Lung microvascular endothelial cell (primary cell): ENCODE measurements around the gene AGAP1. TPM values are rescaled to one million over a fixed set of nuclear protein-coding genes. Genes with fewer than 3 reads are reported as not detected.
A peak's percentile ranks its signal among the peaks of the same experiment; 100 is the strongest.
"Not testable (repeated sequence)": the region's sequence is repeated elsewhere in the genome, so short reads cannot be mapped to it uniquely, and the experiment has no call there.

ENCODE experiments used
- DNase-seq, 2 donors: peaks; one replicate each; pipeline versions ENCODE4 v3.0.0 to v3.0.0-alpha.2; 2010; ENCODE audit warnings: low read depth in 2 of 2
- total RNA-seq: library from RNA; depleted of rRNA; stranded (reverse); fragments of >200 nt; gene quantifications from 2 replicates; pipeline ENCODE4 v1.2.1, GENCODE V29; 2014

Gene AGAP1
- total RNA-seq, 1 donor from 2014 or later: 3.4 TPM

- DNase-seq: no peak
Measured at GRCh38 chr2:235757212-235757611, 263.4 kb downstream of the AGAP1 start.

- no peak for DNase-seq
Measured at GRCh38 chr2:235757640-235758039, 263.8 kb downstream of the AGAP1 start.

DNA sequence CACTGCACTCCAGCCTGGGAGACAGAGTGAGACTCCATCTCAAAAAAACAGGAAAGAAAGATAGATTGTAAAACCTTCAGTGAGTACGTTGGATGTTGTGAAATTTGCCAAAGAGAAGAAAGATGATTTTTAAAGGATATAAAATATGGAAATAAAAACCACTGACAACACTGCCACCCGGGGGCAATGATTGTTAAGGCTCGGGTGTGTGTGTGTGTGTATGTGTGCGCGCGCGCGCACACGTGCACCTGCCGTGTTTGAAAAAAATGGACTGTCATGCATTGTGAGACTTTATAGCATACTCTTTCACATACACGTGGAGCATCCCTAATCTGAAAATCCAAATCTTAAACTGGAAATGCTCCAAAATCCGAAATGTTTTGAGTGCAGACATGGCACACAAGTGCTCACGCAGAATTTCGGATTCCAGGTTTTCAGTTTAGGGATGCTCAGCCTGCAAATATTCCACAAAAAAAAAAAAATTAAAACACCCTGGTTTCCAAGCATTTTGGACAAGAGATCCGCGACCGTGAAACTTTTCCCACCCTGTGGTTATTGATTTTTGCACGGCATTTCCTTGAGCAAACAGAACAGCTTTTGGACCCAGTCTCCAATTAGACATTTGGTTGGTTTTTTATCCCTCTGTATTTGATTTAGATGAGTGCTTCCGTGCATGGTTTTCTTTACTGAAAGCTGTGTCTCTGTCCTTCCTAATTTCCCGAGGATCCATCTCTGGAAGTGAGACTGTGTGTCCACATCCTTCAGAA lies 269.2 kb downstream of the AGAP1 start:
- peak in 1 of 2 donors; percentile 8 for DNase-seq

DNA sequence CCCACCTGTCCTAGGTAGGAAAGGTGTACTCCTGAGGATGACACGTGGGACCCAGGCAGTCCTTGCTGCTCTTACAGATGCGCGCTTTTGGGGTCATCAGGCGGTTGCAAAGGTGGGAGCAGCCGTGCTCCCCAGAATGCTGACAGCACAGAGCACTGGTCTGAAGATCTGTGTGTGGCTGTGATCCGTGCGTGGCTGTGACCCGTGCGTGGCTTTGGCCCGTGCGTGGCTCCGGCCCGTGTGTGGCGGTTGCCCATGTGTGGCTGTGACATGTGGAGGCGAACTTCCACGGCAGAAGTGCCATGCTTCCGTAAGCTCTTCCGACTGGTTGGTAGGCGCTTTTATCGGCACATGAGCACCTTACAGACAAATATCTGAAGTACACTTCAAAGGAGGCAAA lies 270.0 kb downstream of the AGAP1 start:
- DNase-seq: no peak

- DNase-seq: not testable (repeated sequence)
Measured at GRCh38 chr2:235764478-235764877, 270.6 kb downstream of the AGAP1 start.

GRCh38 chr2:235765181-235765820 lies 271.5 kb downstream of the AGAP1 start:
- peak in 1 of 2 donors; percentile 27 for DNase-seq

- DNase-seq: peak; percentile 81 to 91
Measured at GRCh38 chr2:235766278-235766677, 272.4 kb downstream of the AGAP1 start.

DNA sequence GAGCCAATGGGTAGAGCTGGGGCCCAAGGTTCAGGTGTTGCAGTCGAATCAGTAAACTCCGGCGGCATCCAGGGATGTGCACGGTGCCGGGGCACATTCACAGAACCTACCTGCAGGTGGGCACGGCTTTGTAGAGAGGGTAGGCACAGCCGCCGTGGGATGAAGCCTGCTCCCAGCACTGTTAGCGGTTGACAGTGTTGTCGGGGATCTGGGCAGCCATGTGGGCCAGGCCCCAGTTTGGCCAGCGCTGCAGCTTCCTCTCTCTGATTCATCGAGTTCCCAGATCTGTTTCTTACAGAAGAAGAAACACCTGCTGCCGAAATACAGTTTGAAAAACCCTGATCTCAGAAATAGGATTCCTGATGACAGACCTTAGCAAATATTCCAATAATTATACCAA lies 274.8 kb downstream of the AGAP1 start:
- no peak for DNase-seq

DNA sequence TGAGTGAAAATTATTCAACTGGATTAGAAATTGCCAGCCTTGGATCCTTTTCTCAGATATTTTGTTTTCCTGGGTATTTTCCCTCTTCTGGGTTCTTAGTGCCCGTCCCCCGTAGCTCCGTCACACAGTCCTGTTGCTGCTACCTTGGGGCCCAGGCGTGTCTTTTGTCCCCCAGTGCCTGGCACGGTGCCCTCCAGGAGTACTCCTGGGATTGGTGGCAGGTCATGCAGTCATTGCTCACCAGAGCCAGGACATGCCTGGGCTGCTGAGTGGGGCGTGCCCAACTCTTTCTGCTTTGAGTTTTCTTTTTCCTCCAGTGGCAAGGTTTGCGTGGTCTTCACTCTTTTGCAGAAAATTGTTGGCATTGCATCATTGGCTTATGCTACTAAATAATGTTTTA lies 275.2 kb downstream of the AGAP1 start:
- no peak for DNase-seq

DNA sequence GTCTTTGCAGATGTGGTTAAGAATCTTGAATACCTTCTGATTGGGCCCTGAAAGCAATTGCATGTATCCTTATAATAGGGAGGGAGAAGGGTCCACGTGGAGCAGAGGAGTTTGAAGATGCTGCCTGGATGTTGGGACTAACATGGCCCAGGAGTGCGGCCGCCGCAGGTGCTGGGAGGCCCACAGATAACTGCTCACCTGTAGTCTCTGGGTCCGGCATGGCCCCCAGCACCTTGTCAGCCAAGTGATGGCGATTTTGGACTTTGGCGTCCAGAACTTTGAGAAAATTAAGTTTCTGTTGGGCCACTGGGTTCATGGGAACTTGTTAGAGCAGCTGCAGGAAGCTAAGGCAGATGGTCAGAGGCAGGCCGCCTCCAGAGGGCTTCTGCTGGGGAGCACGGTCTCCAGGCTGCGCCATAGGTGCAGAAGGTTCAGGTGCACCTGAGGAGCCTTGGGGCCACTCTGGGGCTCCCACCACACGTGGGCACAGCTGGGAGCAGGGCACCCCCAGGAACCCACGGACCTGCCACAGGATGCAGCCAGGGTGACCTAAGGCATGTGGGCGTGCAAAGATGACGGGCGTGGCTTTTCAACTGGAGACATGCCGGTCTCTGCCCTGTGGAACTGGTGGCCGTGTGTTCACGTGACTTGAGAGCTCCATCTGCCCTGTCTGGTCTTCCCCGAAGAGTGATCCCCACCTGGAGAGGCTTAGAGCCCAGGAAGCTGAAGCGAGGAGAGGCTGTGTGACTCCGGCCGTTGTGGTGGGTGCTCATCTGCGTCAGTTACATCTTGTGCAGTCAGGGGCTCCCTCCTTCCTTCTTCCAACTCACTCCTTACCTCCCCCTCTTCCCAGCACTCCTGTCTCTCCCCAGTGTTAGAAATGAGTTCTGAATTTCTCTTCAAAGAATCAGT lies 277.3 kb downstream of the AGAP1 start:
- no peak for DNase-seq

DNA sequence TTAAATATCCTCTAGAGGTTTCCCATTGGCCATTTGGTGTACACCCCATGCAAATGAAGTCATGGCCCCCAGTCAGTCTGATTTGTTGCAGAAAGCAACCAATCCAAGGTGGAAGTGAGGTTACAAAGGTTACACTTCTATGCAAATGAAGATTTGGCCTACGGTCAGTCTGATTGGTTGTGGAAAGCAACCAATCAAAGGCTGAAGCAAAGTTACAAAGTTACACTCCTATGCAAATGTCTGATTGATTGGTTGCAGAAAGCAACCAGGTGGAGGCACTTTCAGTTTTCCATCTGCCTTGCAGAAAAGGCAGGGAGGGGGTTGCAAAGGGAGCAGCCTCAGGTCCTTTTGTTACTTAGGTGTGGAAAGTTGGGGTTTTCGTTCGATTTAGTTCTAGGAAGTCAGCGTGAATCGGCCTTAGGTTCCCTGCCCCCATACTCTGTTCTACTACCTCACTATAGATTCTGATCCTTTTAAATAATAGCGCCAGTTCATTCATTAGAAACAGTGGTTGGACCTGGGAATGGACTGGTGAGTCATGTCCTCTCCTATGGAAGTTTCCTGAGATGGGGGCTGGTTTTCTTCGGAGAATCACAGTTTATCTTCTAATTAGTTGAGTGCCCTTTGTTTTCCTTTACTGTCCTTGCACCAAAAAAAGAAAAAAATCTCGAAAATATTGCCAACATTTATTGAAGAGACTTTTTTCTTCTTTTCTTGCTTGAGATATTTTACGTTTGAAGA lies 279.5 kb downstream of the AGAP1 start:
- DNase-seq: peak in 1 of 2 donors; percentile 57

GRCh38 chr2:235774153-235774870 lies 280.5 kb downstream of the AGAP1 start:
- no peak for DNase-seq

DNA sequence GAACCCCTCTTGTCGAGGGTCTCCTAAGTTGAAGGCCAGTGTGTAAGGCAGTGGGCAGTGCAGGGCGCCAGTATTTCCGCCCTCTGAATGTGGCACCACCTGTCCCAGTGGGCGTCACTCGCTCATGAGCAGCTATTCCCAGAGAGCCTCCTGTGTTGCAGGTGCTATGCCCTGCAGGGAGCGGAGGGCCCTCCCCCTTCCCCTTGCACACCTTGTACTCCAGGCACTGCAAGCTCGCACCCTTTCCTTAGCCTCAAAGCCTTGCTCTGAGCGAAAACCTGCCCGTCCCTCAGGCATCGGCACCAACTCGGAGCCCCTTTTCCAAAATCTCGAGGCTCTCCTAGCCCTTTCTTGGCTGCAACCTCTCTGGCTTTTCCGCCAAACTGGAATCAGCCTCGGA lies 282.7 kb downstream of the AGAP1 start:
- no peak for DNase-seq

- peak; percentile 72 to 74 for DNase-seq
Measured at GRCh38 chr2:235779444-235779896, 285.6 kb downstream of the AGAP1 start.

- DNase-seq: no peak
Measured at GRCh38 chr2:235780401-235780800, 286.6 kb downstream of the AGAP1 start.

DNA sequence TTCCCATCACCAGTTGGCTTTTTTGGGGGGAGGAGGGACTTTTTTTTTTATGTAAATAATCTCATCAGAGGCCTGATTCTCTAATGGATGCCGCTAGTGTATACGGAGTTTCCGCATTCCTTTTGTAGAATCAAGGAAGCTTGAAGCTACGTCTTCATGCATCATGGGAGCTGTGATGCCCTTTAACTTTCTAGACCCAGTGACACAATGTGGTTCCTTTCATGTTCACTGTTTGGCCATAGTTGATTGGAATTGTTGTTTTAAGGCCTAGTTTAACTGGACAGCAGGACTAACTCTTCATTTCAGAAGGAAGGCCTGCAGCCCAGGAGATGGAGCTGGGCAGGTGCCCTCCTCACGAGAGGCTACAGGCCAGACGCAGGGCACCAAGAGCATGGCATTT lies 287.9 kb downstream of the AGAP1 start:
- DNase-seq: no peak

- no peak for DNase-seq
Measured at GRCh38 chr2:235784788-235785187, 290.9 kb downstream of the AGAP1 start.

- DNase-seq: no peak
Measured at GRCh38 chr2:235789552-235789951, 295.7 kb downstream of the AGAP1 start.

- peak; percentile 12 to 59 for DNase-seq
Measured at GRCh38 chr2:235793163-235793752, 299.4 kb downstream of the AGAP1 start.

DNA sequence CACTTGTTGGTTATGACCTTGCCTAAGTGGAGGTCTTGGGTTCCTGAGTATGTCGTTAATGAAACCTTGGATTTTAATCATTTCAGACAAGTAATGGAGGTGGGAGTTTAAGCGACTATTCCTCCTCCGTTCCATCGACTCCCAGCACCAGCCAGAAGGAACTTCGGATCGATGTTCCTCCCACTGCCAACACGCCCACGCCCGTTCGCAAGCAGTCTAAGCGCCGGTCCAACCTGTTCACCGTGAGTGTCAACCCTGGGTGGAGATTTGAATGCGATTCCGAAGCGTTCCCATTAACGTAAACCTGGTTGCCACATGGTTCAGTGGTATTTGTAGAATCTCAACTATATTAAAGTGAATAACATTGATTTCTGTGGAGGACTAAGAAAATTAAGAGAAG lies 305.4 kb downstream of the AGAP1 start:
- DNase-seq: no peak
